DND-41 (cell line): ENCODE results near the gene ARL5A.
A peak's percentile ranks its signal among the peaks of the same experiment; 100 is the strongest.

Experiments
- ATAC-seq: fragments of 200-7000 bp; cut with Tn5 transposase; 3 replicates; pipeline ENCODE4 v1.9.1; 2021; ENCODE audit warnings: low read depth; ENCODE audit not compliant: insufficient read depth
- DNase-seq: peaks from one replicate; pipeline ENCODE4 v3.0.0-alpha.2; 2020
- H2AFZ ChIP-seq: 2 replicates; pipeline ENCODE4 v1.6.0; 2012; ENCODE audit warnings: low read depth, low read length
- H3K27ac ChIP-seq: 2 replicates; pipeline ENCODE4 v1.5.1; 2012; ENCODE audit warnings: low read length, inconsistent platforms
- H3K27me3 ChIP-seq: fragments of 200-600 bp; sonication (generic); 2 replicates; pipeline ENCODE4 v1.6.0; 2012; ENCODE audit warnings: low read length, mild to moderate bottlenecking, inconsistent platforms; ENCODE audit not compliant: insufficient read depth, poor library complexity
- H3K36me3 ChIP-seq: 2 replicates; pipeline ENCODE4 v1.5.1; 2012; ENCODE audit warnings: low read length, inconsistent platforms; ENCODE audit not compliant: insufficient read depth
- H3K4me1 ChIP-seq: 2 replicates; pipeline ENCODE4 v1.5.1; 2012; ENCODE audit warnings: mild to moderate bottlenecking, low read length; ENCODE audit not compliant: insufficient read depth
- H3K4me2 ChIP-seq: 2 replicates; pipeline ENCODE4 v1.6.0; 2012; ENCODE audit warnings: mild to moderate bottlenecking, moderate library complexity, low read length, inconsistent platforms; ENCODE audit not compliant: insufficient read depth
- H3K4me3 ChIP-seq, 2 experiments: fragments of 200-600 bp in 1 of 2; shearing (Covaris generic) in 1 of 2; 2 replicates each; pipeline ENCODE4 v1.5.1; 2012 to 2016; ENCODE audit warnings: inconsistent platforms in 2 of 2, low read length in 2 of 2, mild to moderate bottlenecking in 2 of 2, low read depth in 1 of 2, moderate library complexity in 1 of 2
- H3K79me2 ChIP-seq: 2 replicates; pipeline ENCODE4 v1.6.0; 2012; ENCODE audit warnings: low read length, inconsistent platforms; ENCODE audit not compliant: insufficient read depth
- H3K9ac ChIP-seq: 2 replicates; pipeline ENCODE4 v1.6.0; 2012; ENCODE audit warnings: low read depth, mild to moderate bottlenecking, inconsistent platforms, low read length, moderate library complexity
- H3K9me3 ChIP-seq: 2 replicates; pipeline ENCODE4 v1.5.1; 2012; ENCODE audit warnings: low read length, moderate library complexity, mild to moderate bottlenecking, inconsistent platforms; ENCODE audit not compliant: insufficient read depth, severe bottlenecking
- H4K20me1 ChIP-seq: 2 replicates; pipeline ENCODE4 v1.6.0; 2012; ENCODE audit warnings: low read length; ENCODE audit not compliant: insufficient read depth
- EZH2 ChIP-seq: IDR thresholded peaks from 3 replicates; pipeline ENCODE4 v1.6.1; 2012; ENCODE audit warnings: borderline replicate concordance, low read depth, mild to moderate bottlenecking, moderate library complexity, low read length, inconsistent platforms; ENCODE audit not compliant: severe bottlenecking
- TF ChIP-seq, protein P1 (sequence below): IDR thresholded peaks from 2 replicates; pipeline ENCODE4 v1.5.1; 2012; ENCODE audit warnings: borderline replicate concordance, low read length, moderate library complexity, mild to moderate bottlenecking; ENCODE audit not compliant: poor library complexity, severe bottlenecking; ENCODE audit errors: extremely low read depth

The ARL5A gene

DNA sequence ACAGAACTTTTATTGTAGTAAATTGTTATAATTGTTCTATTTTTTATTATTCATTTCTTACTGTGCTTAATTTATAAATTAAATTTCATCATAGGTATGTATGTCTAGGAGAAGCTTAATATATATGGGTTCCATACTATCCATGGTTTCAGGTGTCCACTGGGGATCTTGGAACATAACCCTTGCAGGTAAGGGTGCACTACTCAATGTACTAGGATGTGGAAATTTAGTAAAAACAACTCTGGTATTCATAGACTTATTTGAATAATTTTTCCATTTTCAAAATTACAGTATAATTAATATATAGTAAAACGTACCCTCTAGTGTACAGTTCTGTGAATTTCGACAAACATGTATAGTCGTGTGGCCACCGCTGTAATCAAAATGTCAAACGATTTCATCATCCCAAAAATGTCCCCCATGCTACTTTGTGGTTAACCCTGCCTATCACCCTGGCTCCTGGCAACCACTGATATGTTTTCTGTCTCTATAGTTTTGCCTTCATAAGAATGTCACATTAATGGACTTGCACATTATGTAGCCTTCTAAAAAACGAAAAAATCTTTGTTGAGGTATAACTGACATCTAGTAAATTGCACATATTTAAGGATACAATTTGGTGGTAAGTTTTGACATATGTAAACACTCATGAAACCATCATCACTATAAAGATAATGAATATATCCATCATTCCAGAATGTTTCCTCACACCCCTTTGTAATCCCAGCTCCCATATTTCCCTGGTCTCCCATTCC lies 45.7 kb downstream of the ARL5A start:
- no peaks in the 10 kb centered on the region for H3K4me1 ChIP-seq
- H3K4me3 ChIP-seq, result no peak overlapping the region
- H2AFZ ChIP-seq, result no peak overlapping the region
- TF ChIP-seq, protein P1, sequence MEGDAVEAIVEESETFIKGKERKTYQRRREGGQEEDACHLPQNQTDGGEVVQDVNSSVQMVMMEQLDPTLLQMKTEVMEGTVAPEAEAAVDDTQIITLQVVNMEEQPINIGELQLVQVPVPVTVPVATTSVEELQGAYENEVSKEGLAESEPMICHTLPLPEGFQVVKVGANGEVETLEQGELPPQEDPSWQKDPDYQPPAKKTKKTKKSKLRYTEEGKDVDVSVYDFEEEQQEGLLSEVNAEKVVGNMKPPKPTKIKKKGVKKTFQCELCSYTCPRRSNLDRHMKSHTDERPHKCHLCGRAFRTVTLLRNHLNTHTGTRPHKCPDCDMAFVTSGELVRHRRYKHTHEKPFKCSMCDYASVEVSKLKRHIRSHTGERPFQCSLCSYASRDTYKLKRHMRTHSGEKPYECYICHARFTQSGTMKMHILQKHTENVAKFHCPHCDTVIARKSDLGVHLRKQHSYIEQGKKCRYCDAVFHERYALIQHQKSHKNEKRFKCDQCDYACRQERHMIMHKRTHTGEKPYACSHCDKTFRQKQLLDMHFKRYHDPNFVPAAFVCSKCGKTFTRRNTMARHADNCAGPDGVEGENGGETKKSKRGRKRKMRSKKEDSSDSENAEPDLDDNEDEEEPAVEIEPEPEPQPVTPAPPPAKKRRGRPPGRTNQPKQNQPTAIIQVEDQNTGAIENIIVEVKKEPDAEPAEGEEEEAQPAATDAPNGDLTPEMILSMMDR, result no peak
- TF ChIP-seq EZH2, result no peak
- peak; percentile 67 for ATAC-seq
- H3K36me3 ChIP-seq, result 0 out of 2 replicates have a peak, but pooled peaks cover 4% of the 10 kb centered on the region
- no peaks in the 10 kb centered on the region for H3K27me3 ChIP-seq
- no peak overlapping the region for H3K27ac ChIP-seq
- H4K20me1 ChIP-seq, result no peaks in the 10 kb centered on the region
- H3K9me3 ChIP-seq, result no peaks in the 10 kb centered on the region
- DNase-seq, result peak; percentile 10
- H3K9ac ChIP-seq, result no peak overlapping the region
- H3K4me2 ChIP-seq, result no peak overlapping the region
- H3K79me2 ChIP-seq, result no peaks in the 10 kb centered on the region

DNA sequence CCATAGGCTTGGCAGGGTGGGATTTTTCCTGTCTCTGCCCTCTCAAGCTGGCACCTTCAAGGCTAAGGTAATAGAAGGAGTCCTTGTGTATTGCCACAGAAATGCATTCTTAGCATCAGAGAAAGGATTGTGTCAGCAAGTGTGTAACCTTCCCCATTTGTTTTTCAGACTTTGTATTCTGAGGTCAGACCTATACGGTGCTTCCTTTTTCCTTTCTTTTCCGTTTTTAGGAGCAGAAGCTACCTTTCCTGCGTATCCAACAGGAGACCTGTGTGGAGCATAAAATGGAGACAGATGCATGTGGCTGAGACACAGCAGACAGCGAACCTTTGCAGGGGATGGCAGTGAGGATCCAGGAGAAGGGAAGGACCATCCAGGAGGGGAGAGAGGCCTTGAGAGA lies 46.6 kb downstream of the ARL5A start:
- DNase-seq, result no peak
- H3K27me3 ChIP-seq, result no peaks in the 10 kb centered on the region
- no peaks in the 10 kb centered on the region for H3K79me2 ChIP-seq
- no peaks in the 10 kb centered on the region for H4K20me1 ChIP-seq
- ATAC-seq, result no peak
- H3K36me3 ChIP-seq, result 0 out of 2 replicates have a peak, but pooled peaks cover 4% of the 10 kb centered on the region
- no peaks in the 10 kb centered on the region for H3K9me3 ChIP-seq
- H3K9ac ChIP-seq, result no peak overlapping the region
- H3K4me3 ChIP-seq, result no peak overlapping the region
- TF ChIP-seq EZH2, result no peak
- TF ChIP-seq, protein P1, result no peak
- no peak overlapping the region for H3K4me2 ChIP-seq
- no peak overlapping the region for H3K27ac ChIP-seq
- H2AFZ ChIP-seq, result no peak overlapping the region
- no peaks in the 10 kb centered on the region for H3K4me1 ChIP-seq

- H4K20me1 ChIP-seq, result no peaks in the 10 kb centered on the region
- H3K9me3 ChIP-seq, result no peaks in the 10 kb centered on the region
- H2AFZ ChIP-seq, result no peak overlapping the region
- H3K36me3 ChIP-seq, result 0 out of 2 replicates have a peak, but pooled peaks cover 4% of the 10 kb centered on the region
- H3K9ac ChIP-seq, result no peak overlapping the region
- no peak overlapping the region for H3K4me3 ChIP-seq
- H3K4me2 ChIP-seq, result no peak overlapping the region
- no peaks in the 10 kb centered on the region for H3K79me2 ChIP-seq
- DNase-seq, result no peak
- no peaks in the 10 kb centered on the region for H3K27me3 ChIP-seq
- ATAC-seq, result no peak
- TF ChIP-seq EZH2, result no peak
- TF ChIP-seq, protein P1, result no peak
- H3K27ac ChIP-seq, result no peak overlapping the region
- no peaks in the 10 kb centered on the region for H3K4me1 ChIP-seq
These were observed 47.3 kb downstream of the ARL5A start for GRCh38 chr2:151780938-151781337.
